GM19023 (cell line): ENCODE data around the gene ACRBP.
A peak's percentile ranks its signal among the peaks of the same experiment; 100 is the strongest.

Source experiments
- ATAC-seq: cut with Tn5 transposase; IDR thresholded peaks from one replicate; pipeline ENCODE4 v1.9.1; 2021; ENCODE audit warnings: mild to moderate bottlenecking, moderate library complexity; ENCODE audit not compliant: unreplicated experiment

ACRBP gene

DNA sequence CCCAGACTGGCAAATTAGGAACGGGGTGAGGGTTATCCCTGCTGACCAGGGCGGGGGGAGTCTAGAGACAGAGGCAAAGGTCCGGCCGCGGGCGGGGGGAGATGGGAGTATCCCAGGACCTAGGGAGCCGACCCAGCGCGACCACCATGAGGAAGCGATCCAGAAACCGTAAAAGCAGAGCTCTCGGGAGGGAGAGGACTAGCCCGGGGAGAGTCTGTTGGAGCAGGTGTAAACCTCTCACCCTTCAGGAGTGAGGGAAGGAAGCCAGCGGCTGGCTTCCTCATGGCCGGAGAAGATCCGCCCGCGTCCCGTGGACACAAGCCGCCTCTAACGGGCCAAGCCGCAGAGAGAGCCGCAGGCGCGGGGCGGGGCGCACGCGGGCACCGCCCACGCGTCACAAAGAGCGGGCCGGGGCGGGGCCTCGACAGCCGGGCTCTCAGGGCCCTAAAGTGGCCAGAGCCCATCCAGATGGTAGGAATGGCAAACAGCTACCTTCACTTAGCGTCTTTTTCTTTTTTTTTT, at the start of gene ACRBP:
TSS of gene ACRBP (minus strand) at position 350 of the 522 bp plus-strand sequence. CDS start at position 284, 66 bp downstream.
- ATAC-seq = no peak

DNA sequence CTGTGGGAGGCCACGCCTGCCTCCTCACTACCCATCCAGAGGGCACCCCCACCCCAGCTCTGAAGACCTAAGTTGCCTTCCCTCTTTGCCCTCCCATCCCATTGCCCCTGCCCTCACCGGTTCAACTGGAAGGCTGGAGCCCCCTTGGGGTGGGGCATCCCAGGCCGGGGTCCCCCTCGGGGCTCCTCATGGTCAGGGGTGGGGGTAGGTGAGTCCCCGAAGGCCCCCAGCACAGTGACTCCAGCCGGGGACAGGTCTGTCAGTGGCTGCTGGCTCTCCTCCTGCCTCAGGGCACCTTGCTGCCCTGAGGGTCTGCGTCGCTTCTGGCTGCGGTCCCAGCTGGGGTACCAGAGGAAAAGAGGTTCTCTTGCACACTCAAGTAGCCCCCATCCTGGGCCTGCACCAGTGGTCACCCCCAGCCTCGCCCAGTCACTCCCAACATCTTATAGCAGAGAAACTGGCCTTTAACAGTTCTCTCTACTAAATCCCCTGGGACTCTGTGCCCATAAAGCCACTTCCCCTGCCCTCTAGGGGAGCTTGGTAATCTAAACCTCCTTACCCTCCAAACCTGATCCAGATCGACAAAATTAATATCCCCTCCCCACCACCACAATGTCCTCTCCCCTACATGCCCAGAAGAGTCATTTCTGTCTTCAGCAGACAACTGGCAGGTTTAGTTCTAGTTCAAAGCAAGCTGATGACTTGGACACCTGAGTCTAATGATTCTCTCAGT, 48.2 kb upstream of the ACRBP start:
- no peak for ATAC-seq

DNA sequence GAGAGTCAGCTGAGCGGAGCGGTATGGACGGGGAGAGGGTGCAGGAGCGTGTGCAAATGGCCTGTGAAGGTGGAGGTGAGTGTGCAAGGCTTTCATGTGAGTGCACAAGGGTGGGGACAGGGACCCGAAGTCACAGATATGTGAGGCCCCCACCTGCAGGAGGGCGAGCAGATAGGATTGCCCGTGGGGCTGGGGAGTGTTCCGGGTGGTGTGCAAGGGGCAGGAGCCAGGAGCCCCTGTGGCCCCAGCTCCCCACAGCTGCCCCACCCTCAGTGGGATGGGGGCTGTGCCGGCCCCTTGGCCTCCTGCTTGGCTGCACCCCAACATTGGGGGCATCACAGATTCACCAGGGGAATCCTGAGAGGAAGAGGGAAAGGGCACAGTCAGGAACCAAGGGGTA, 47.5 kb upstream of the ACRBP start:
- ATAC-seq = no peak

DNA sequence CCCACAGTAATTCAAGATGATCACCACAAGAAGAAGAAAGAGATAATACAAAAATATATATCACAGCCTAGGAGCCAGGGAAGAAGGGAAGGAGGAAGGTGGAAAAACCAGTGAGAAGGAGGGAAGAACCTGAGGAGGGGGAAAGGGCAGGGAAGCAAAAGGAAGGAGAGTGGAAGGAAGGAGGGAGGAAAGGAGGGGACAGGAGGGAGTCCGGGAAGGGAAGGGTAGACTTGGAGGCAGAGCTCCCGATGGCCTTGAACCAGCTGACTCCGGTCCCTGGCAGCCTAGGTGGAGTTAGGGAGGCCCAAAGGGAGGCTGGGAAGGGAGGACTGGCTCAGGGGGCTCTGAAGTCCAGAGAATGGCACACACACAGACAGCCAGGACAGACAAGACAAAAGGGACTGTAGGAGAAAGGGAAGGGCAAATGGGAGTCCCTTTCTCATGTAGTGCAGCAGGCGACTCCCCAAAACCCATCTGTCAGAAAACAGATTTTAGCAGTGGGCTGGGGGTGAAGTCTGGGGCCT, 46.7 kb upstream of the ACRBP start:
- ATAC-seq = no peak

DNA sequence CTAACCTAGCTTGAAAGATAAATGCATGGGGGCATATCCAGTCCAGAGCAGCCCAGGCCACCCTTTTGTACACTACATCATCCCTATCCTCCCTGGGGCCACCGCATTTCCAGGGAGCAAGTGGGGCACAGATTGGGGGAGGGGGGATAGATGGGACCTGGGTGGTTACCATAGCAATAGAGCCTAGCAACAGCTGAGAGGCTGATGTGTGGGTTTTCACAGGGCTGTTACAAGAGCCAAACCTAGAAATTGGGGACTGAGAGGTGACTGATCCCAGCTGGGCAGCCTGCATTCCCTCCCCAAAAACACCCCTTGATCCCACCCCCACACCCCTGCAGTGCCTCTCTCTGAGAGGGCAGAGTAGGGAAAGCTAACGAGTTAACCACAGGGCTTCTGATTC, 45.7 kb upstream of the ACRBP start:
- no peak for ATAC-seq

DNA sequence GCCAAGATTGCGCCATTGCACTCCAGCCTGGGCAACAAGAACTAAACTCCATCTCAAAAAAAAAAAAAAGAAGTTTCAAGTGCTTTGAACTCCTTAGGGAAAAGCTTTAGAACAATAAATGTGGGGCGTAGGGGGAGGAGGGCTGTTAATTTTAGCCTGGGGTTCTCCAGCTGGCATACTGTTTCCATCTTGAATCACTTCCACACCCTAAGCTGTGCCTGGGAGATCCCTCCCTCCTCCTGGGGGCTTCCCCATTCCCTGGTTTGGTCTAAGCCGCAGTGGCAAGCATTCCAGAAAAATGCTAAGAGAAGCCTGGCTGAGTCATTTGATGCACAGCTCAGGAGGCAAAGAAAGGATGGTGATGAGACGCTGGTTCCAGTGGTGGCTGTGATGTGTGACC, 44.2 kb upstream of the ACRBP start:
- ATAC-seq = no peak

DNA sequence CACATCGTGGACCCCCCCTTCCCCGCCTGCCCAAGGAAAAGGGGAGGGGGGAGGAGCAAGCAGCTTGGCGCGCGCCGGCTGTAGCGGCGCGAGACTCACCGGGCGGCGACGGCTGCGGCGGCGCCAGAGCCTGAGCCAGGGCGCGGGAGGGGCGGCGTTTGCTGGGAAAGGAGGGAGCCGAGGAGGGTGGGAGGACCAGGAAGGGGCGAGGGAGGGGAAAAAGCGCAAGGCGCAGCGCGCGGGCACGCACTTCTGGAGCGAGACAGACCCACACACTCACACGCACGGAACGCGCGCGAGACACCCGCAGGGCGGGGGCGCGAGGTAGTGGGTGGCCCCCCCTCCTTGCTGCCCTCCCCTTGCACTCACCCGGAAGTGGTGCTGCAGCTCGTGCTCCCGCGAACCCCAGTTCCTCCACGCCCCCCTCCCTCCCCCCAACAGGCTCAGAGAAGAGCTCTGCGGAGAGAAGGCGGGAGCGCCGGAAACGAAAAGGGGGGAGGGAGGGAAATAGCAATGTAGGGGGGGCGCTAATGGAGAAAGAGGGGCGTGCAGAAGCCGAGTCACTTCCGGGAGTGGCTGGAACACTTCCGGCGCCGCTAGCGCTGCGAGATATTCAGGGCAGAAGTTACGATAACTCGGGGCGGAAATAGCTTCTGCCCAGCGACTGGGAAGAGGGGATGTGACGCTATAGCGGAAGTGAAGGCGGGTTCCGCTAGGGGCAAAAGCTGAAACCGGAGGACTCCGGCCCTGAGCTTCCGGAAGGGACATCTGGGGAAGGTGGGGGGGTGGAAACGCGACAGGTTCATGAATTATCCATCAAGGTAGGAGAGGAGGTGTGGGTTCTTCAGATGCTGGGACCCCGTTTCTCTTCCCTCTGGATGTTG, 42.0 kb upstream of the ACRBP start, which contains the start of gene ZNF384:
TSS of gene ZNF384 (minus strand) at position 377 of the 884 bp plus-strand sequence. CDS start 9,855 bp downstream, outside the sequence.
- ATAC-seq = peak; percentile 80

DNA sequence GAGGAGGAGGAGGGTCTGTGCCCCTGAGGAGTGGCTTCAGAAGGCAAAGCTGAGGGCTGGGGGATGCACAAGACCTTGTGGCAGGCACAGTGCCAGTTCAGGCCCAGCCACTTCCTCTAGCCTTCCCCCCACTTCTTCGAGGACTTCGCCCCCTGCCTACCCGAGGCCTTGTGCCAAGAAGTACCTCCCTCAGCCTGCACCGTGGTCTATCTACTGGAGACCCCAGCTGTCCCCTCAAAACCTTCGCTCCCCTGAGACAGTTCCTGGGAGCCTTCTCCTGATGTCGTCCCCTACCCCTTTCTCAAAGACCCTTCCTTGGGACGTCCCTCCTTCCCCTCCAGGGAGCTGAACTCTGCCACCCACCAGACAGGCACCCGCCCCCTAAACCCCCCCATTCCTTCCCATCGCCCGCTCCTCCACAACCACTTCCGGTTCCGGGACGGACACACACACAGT, 41.3 kb upstream of the ACRBP start:
- ATAC-seq = peak; percentile 1

DNA sequence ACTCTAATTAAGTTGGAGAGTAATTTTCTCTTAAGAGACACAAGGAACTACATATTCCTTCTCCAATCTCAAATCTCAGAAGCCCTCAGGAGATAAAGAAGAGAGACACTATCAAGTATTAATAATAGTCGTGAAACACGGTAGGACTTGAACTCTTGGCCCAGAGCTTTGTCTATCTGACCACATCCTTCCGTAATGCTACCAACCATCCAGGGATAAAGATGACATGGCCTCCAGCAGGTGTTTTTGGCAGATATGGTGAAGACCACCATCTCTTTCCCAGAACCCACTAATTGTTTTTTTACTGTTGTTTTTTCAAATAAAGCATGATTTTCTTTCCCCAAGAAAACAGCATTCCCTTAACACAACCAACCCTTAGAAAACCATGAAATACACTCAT, 38.6 kb upstream of the ACRBP start:
- no peak for ATAC-seq

DNA sequence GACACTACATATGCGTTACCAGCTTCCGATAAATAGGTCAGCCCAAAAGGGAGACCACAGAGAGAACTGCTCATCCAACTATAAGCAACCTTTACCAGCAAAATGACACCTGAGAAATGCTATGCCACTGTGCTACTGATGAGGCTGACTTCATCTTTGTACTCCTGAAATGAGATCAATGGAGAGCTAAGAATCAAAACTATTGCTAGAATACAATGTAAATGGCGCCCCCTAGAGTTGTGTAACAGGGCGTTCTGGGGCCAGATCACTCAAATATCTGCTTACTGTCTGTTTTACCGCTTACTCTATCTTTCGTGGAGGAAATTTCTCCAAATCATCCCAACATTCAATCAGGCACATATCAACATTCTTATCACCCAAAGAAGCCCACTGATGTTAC, 37.4 kb upstream of the ACRBP start:
- ATAC-seq = no peak

DNA sequence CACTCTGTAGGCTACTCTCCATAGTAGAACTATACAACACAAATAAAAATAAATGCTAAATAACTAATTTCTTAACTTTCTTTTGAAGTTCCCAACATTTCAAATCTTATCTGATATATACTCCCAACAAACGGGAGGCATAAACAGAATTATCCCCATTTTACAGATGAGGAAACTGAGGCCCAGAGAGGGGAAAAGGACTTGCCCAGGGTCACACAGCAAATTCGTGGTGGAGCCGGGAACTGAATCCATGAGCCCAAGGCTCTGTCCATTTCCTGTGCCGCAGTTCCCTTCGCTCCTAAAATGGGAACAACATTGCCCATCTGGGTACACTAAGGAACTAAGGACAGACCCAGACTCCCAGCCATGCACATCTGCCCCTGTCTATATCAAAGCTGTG, 29.7 kb upstream of the ACRBP start:
- ATAC-seq = no peak

DNA sequence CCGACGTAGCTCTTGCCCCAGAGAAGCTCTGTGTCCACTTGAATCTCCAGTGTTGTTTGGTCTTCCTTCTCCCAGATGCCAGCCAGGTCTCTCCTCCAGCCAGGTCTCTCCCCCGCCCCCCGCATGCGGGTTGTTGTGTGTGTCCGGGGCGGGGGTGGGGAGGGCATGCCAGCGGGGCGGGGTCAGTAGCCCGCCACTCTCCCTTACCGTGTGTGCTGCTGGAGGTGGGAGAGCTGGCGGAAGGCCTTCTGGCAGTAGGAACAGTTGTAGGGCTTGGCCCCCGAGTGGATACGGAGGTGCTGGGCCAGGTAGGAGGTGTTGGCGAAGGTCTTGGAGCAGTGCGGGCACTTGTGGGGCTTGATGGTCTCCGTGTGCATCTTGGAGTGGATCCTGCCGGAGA, 24.9 kb upstream of the ACRBP start:
- ATAC-seq = no peak

DNA sequence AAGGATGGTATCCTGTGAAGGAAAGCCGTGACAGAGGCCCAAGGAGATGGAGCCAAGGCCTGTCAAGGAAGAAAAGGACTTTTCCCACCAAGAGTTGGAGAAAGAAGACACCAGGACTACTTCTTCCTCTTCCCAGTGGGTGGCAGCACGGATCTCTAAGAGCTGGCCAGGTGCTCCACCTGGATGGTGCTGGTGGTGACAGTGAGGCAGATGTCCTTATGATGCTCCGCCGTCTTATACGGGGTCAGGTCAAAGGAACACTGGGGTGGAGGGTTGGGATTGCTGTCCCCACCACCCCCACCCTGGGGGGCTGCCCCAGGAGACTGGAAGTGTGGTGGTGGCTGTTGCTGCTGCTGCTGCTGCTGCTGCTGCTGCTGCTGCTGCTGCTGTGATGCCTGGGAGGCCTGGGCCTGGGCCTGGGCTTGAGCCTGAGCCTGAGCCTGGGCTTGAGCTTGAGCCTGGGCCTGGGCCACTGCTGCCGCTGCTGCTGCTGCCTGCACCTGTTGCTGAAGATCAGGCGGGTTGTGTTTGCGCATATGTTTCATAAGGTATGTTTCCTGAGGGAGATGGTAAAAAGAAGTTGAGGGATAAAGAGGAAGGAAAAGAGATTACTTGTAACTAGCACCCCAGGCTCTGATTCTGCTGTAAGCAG, 20.5 kb upstream of the ACRBP start:
- ATAC-seq = no peak

DNA sequence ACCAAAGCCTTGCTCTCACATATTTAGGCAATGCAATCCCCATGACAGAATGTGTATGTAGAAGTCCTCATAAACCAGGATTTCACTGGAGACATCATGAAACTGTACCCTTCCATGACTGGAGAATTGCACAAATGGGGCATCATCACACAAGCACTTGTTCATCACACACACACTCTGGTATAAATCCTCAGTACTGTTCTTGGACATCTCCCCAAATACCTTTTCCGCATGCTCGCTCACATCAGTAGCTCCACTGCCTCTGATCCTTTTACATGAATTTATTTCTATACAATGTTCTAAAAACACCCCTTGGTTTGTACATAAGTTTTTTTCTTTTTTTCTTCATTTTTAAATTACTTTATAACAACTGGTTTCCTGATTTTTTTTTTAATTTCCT, 19.0 kb upstream of the ACRBP start:
- ATAC-seq = no peak

DNA sequence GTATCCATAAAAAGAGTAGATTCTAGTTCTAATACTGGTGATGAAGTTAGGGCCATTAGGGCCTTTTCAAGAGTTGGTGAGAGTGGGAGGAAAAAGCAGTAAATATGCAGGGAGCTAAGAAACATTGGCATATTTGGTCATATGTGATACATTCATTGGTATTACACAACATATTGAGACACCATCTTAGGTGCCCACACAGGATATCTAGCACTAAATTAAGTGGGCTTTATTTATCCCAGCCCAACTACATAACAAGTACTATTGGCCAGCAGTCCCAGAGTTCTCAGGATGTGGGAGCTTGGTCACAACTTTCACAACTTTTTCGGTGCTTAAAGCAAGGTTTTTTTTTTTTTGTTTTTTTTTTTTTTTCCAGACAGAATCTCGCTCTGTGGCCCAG, 17.7 kb upstream of the ACRBP start:
- ATAC-seq = no peak

DNA sequence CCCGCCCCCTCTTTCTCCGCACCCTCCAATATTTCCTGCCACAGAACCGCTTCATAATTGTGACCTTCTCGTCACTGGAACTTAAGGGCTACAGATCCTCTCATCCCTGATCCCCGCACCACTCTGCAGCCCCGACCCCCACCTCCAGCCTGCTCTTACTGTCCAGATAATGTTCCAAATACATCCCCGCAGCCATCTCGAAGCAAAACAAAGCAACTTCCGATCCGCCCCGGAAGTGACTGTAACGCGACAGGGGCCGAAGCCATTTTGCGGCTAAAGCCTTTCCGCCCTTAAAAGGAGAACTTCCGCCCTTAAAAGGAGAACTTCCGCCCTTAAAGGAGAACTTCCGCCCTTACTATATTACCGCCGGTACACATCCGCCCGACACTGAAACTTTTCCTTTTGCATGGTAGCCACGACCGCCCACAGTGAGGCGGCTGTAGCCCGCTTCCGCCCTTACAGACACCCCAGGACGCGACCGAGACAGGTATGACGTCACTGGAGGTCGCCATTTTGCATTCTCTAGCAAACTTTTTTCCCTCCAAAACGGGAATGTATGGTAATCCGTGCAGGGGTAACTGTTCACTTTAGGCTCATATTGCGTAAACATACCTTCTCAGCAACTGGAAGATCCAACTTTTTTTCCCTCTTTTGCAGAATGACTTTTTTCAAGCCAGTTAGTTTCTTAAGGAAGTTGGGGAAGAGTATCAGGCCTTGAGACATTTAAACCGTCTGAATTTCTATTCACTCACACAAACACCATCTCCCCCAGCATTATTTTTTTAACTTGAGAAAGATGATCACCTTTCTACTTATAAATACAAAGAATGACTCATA, 15.9 kb upstream of the ACRBP start, which contains the start of gene ING4:
TSS of gene ING4 (minus strand) at position 214 of the 837 bp plus-strand sequence. CDS start at position 196, 18 bp downstream.
- ATAC-seq = peak; percentile 98

DNA sequence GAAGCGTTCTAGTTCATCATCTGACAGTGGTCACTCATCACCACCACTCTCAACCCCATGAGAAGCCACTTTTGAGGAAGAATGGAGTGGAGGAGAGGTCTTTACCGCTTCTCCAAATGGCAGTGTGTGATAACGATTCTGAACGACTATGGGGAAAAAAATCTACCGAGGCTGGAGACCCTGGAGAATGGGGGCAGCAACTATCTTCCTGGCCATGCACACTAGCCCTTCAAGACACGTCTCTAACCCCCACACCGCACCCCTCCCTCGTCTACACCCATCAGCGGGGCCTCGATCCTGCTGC, 15.3 kb upstream of the ACRBP start:
- peak; percentile 27 for ATAC-seq

DNA sequence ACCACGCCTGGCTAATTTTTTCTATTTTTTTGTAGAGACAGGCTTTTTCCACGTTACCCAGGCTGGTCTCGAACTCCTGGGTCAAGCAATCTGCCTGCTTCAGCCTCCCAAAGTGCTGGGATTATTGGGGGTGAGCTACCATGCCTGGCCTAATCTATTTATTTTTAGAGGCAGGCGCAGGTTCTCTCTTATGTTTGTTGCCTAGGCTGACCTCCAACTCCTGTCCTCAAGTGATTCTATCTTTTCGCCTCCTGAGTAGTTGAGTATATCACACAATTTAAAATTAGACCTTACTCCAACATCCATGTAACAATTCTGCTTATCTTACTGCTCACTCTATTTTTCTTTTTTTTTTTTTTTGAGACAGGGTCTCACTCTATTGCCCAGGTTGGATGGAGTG, 6.8 kb upstream of the ACRBP start:
- no peak for ATAC-seq

DNA sequence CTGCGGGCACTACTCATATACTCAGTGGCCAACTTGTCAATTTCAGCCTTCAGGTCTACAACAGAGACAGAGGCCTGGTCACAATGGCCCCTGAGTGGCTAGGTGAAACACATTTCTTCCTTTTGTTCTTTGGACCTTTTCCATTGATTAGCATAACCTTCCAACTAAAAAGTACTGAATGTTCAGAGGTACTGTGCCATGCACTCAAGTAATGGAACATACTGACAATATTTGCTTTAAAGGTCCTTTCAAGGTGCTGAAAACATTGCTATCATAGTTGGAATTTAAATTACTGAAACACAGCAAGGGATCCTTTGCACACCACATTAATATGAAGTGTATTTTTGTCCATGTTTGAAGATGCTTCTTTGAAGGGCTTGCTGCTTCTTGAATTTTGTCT, 6.1 kb upstream of the ACRBP start:
- ATAC-seq = no peak

DNA sequence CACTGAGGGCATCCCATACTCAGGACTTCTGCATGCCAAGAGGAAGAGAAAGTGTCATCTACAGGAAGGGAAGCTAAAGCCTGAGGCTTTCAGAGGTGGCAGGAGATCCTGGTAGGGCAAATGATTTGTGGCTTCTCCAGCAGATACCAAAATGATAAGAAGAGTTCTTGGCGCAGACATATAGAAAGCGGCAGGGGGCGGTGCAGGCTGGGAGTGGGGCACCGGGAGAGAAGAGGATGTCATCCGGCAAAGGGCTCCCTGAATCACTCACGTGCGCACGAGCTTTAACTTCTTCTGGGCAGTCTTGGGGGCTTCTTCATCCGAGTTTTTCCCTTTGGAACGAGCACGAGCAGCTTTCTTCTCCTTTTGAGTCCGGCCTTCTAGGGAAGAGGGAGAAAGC, 5.2 kb upstream of the ACRBP start:
- no peak for ATAC-seq
